NCI-H1694 treated with DMSO at 0.1 percent for 48 hours (cell line): ENCODE measurements around the gene CREB3L1.

ENCODE experiments used
- DNase-seq: peaks from one replicate; lab custom pipeline; 2025; lab: John Stamatoyannopoulos, UW

The CREB3L1 gene

GRCh38 chr11:46327829-46328228 is 50.4 kb downstream of the CREB3L1 start:
- no peak for DNase-seq

GRCh38 chr11:46330154-46330553 is 52.7 kb downstream of the CREB3L1 start:
- no peak for DNase-seq

- no peak for DNase-seq
Observed at GRCh38 chr11:46330563-46331281, 53.3 kb downstream of the CREB3L1 start.

- DNase-seq = no peak
Observed at GRCh38 chr11:46331282-46331984, 54.0 kb downstream of the CREB3L1 start.

- DNase-seq = no peak
Observed at GRCh38 chr11:46332093-46332567, 54.7 kb downstream of the CREB3L1 start.

GRCh38 chr11:46332568-46333393 is 55.3 kb downstream of the CREB3L1 start:
- no peak for DNase-seq

- no peak for DNase-seq
Observed at GRCh38 chr11:46333394-46333947, 56.0 kb downstream of the CREB3L1 start.

GRCh38 chr11:46334211-46334610 is 56.7 kb downstream of the CREB3L1 start:
- no peak for DNase-seq

- DNase-seq = no peak
Observed at GRCh38 chr11:46335271-46335670, 57.8 kb downstream of the CREB3L1 start.

- no peak for DNase-seq
Observed at GRCh38 chr11:46335890-46336562, 58.6 kb downstream of the CREB3L1 start.

- DNase-seq = no peak
Observed at GRCh38 chr11:46336563-46337180, 59.2 kb downstream of the CREB3L1 start.

- no peak for DNase-seq
Observed at GRCh38 chr11:46337626-46338345, 60.3 kb downstream of the CREB3L1 start.

GRCh38 chr11:46338636-46338987 is 61.1 kb downstream of the CREB3L1 start:
- DNase-seq = no peak

- DNase-seq = peak; percentile 58
Observed at GRCh38 chr11:46338988-46339666, 61.7 kb downstream of the CREB3L1 start.

- DNase-seq = no peak
Observed at GRCh38 chr11:46339816-46340215, 62.4 kb downstream of the CREB3L1 start.

GRCh38 chr11:46341454-46341853 is 64.0 kb downstream of the CREB3L1 start:
- no peak for DNase-seq

GRCh38 chr11:46342239-46342638 is 64.8 kb downstream of the CREB3L1 start:
- DNase-seq = no peak

GRCh38 chr11:46343520-46343919 is 66.1 kb downstream of the CREB3L1 start:
- DNase-seq = no peak

GRCh38 chr11:46345131-46345597 is 67.7 kb downstream of the CREB3L1 start:
- no peak for DNase-seq
